H9 (cell line): ENCODE measurements around the gene ZNF831. TPM values are rescaled to one million over a fixed set of nuclear protein-coding genes. Genes with fewer than 3 reads are reported as not detected.

Experiments used
- DNase-seq: peaks from one replicate; pipeline ENCODE4 v3.0.0-alpha.2; 2017
- H2AFZ ChIP-seq: one replicate; pipeline ENCODE4 v1.6.1; 2013; ENCODE audit warnings: mild to moderate bottlenecking, low read length, control low read depth, moderate library complexity
- H2AK5ac ChIP-seq: 2 replicates; pipeline ENCODE4 v1.6.1; 2013; ENCODE audit warnings: low read length, control low read depth, mixed read lengths; ENCODE audit not compliant: insufficient read length
- H2BK120ac ChIP-seq: one replicate; pipeline ENCODE4 v1.6.1; 2013; ENCODE audit warnings: low read depth, mild to moderate bottlenecking, low read length, control low read depth, inconsistent platforms; ENCODE audit not compliant: poor library complexity, severe bottlenecking
- H2BK12ac ChIP-seq: 2 replicates; pipeline ENCODE4 v1.6.1; 2013; ENCODE audit warnings: low read length, control low read depth, mixed read lengths, low read depth; ENCODE audit not compliant: insufficient read length
- H2BK15ac ChIP-seq: 2 replicates; pipeline ENCODE4 v1.6.1; 2013; ENCODE audit warnings: low read depth, low read length, control low read depth
- H2BK20ac ChIP-seq: one replicate; pipeline ENCODE4 v1.6.1; 2013; ENCODE audit warnings: low read depth, mild to moderate bottlenecking, low read length, control low read depth, inconsistent platforms; ENCODE audit not compliant: poor library complexity, severe bottlenecking
- H2BK5ac ChIP-seq: 2 replicates; pipeline ENCODE4 v1.6.1; 2013; ENCODE audit warnings: low read length, control low read depth, mixed read lengths; ENCODE audit not compliant: insufficient read length
- H3K14ac ChIP-seq: 2 replicates; pipeline ENCODE4 v1.6.1; 2013; ENCODE audit warnings: low read length, control low read depth; ENCODE audit not compliant: insufficient read depth
- H3K18ac ChIP-seq: 2 replicates; pipeline ENCODE4 v1.6.1; 2013; ENCODE audit warnings: low read depth, mild to moderate bottlenecking, mixed read lengths, low read length, control low read depth; ENCODE audit not compliant: insufficient read length
- H3K23ac ChIP-seq: 2 replicates; pipeline ENCODE4 v1.6.1; 2013; ENCODE audit warnings: low read length, control low read depth, mixed read lengths, low read depth; ENCODE audit not compliant: insufficient read length
- H3K23me2 ChIP-seq: 2 replicates; pipeline ENCODE4 v1.6.1; 2013; ENCODE audit warnings: low read depth, mild to moderate bottlenecking, mixed read lengths, low read length, control low read depth; ENCODE audit not compliant: insufficient read length, poor library complexity, severe bottlenecking
- H3K27ac ChIP-seq: 2 replicates; pipeline ENCODE4 v1.5.1; 2013; ENCODE audit warnings: low read length, control low read depth, mixed read lengths, low read depth; ENCODE audit not compliant: insufficient read length
- H3K27me3 ChIP-seq: 2 replicates; pipeline ENCODE4 v1.6.1; 2013; ENCODE audit warnings: low read length, control low read depth, inconsistent platforms; ENCODE audit not compliant: insufficient read depth
- H3K4ac ChIP-seq: 2 replicates; pipeline ENCODE4 v1.6.1; 2013; ENCODE audit warnings: low read depth, mild to moderate bottlenecking, control low read depth, inconsistent platforms, low read length, moderate library complexity
- H3K4me1 ChIP-seq: 2 replicates; pipeline ENCODE4 v1.6.1; 2013; ENCODE audit warnings: low read length, control low read depth, inconsistent platforms; ENCODE audit not compliant: insufficient read depth
- H3K4me2 ChIP-seq: 2 replicates; pipeline ENCODE4 v1.6.1; 2013; ENCODE audit warnings: low read length, control low read depth, mixed read lengths; ENCODE audit not compliant: insufficient read length, insufficient read depth
- H3K56ac ChIP-seq: 2 replicates; pipeline ENCODE4 v1.6.1; 2013; ENCODE audit warnings: low read depth, mild to moderate bottlenecking, mixed read lengths, low read length, control low read depth; ENCODE audit not compliant: insufficient read length
- H3K79me1 ChIP-seq: 2 replicates; pipeline ENCODE4 v1.6.1; 2013; ENCODE audit warnings: low read depth, mild to moderate bottlenecking, moderate library complexity, low read length, control low read depth, inconsistent platforms; ENCODE audit not compliant: insufficient read depth, poor library complexity, severe bottlenecking
- H3K79me2 ChIP-seq: 2 replicates; pipeline ENCODE4 v1.6.1; 2013; ENCODE audit warnings: low read length, control low read depth, inconsistent platforms; ENCODE audit not compliant: insufficient read depth
- H3K9ac ChIP-seq: 2 replicates; pipeline ENCODE4 v1.6.1; 2013; ENCODE audit warnings: low read length, control low read depth, mixed read lengths; ENCODE audit not compliant: insufficient read length; ENCODE audit errors: extremely low read depth
- H3K9me3 ChIP-seq: one replicate; pipeline ENCODE4 v1.6.1; 2013; ENCODE audit warnings: low read depth, low read length, inconsistent platforms; ENCODE audit not compliant: control insufficient read depth
- H3T11ph ChIP-seq: one replicate; pipeline ENCODE4 v1.6.1; 2013; ENCODE audit warnings: mild to moderate bottlenecking, low read length, control low read depth, inconsistent platforms
- H4K20me1 ChIP-seq: one replicate; pipeline ENCODE4 v1.6.1; 2013; ENCODE audit not compliant: control insufficient read depth, insufficient read length, insufficient read depth
- H4K5ac ChIP-seq: 2 replicates; pipeline ENCODE4 v1.6.1; 2013; ENCODE audit warnings: low read depth, mild to moderate bottlenecking, mixed read lengths, low read length, control low read depth; ENCODE audit not compliant: insufficient read length
- H4K8ac ChIP-seq: replicated peaks from 2 replicates; pipeline ENCODE4 v1.6.1; 2013; ENCODE audit warnings: low read length, control low read depth, mixed read lengths, low read depth; ENCODE audit not compliant: insufficient read length
- H4K91ac ChIP-seq: 2 replicates; pipeline ENCODE4 v1.6.1; 2013; ENCODE audit warnings: low read depth, mild to moderate bottlenecking, moderate library complexity, mixed read lengths, low read length, control low read depth; ENCODE audit not compliant: insufficient read length
- H3K27ac Mint-ChIP-seq, 3 experiments: 2 replicates in 2 of 3; 3 replicates in 1 of 3; pipeline ENCODE4 v1.8.0; 2020 to 2021; ENCODE audit warnings: mixed read lengths in 3 of 3, mild to moderate bottlenecking in 1 of 3, moderate library complexity in 1 of 3
- H3K27me3 Mint-ChIP-seq: 2 replicates; pipeline ENCODE4 v1.8.0; 2021; ENCODE audit warnings: low read depth, mild to moderate bottlenecking, moderate library complexity, mixed read lengths
- H3K36me3 Mint-ChIP-seq, 3 experiments: 2 replicates in 2 of 3; 3 replicates in 1 of 3; pipeline ENCODE4 v1.8.0; 2020 to 2021; ENCODE audit warnings: low read depth in 3 of 3, mixed read lengths in 3 of 3; ENCODE audit not compliant: insufficient read depth in 1 of 3
- H3K4me1 Mint-ChIP-seq, 2 experiments: 2 replicates each; pipeline ENCODE4 v1.8.0; 2020; ENCODE audit warnings: mixed read lengths in 2 of 2
- H3K4me3 Mint-ChIP-seq, 2 experiments: 2 replicates in 1 of 2; 3 replicates in 1 of 2; pipeline ENCODE4 v1.8.0; 2020 to 2021; ENCODE audit warnings: mild to moderate bottlenecking in 2 of 2, mixed read lengths in 2 of 2, moderate library complexity in 1 of 2
- H3K9me3 Mint-ChIP-seq, 2 experiments: 2 replicates in 1 of 2; 3 replicates in 1 of 2; pipeline ENCODE4 v1.8.0; 2020; ENCODE audit warnings: mild to moderate bottlenecking in 2 of 2, mixed read lengths in 2 of 2, moderate library complexity in 1 of 2
- WGBS: extraction: QIAGEN DNeasy Blood & Tissue Kit; methylation state at CpG from one replicate; pipeline ENCODE4 v1.1.7; 2013; ENCODE audit warnings: missing lambda C conversion rate, low lambda C conversion rate, mixed read lengths; ENCODE audit not compliant: insufficient read length; ENCODE audit errors: extremely low coverage; 5-methylcytosine and 5-hydroxymethylcytosine counted together
- total RNA-seq: library from RNA; stranded (reverse); gene quantifications from 2 replicates; pipeline ENCODE4 v1.2.1, GENCODE V29; 2021
- TF ChIP-seq, protein P1 (sequence below): fragments of 200-600 bp; sonication (generic); conservative IDR thresholded peaks from 3 replicates; pipeline ENCODE4 v1.8.0; 2021; ENCODE audit warnings: antibody characterized with exemption, mild to moderate bottlenecking

ZNF831 gene
- total RNA-seq, 1 experiment from 2014 or later, result not detected

DNA sequence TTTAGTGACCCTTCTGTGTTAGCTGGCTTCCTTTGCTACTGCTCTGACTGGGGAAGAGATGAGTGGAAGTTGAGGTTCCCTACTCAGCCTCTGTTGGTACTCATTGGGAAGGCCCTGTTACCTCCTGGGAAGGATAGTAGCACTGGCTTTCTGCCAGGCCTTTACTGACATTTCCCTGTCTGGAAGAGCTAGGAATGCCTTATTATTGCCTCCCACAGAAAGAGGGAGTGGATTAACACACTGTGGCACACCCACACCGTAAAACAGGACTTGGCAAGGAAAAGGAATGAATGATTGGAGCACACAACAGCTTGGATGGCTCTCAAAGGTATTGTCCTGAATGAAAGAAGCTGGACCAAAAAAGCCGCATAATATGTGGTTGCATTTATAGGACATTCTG lies 12.2 kb downstream of the ZNF831 start:
- H3K79me1 ChIP-seq, result no peaks in the 10 kb centered on the region
- Mint-ChIP-seq H3K4me3 (no peak overlapping the region), H3K36me3 (no peaks in the 10 kb centered on the region), H3K27ac (no peak overlapping the region), H3K4me1 (peaks cover 10% of the 10 kb centered on the region in 2 experiments), H3K9me3 (no peaks in the 10 kb centered on the region), H3K27me3 (peaks cover 9% of the 10 kb centered on the region)
- no peaks in the 10 kb centered on the region for H3K9me3 ChIP-seq
- no peak overlapping the region for H3K4me2 ChIP-seq
- H2BK20ac ChIP-seq, result no peak overlapping the region
- no peak overlapping the region for H2AFZ ChIP-seq
- no peak overlapping the region for H3K9ac ChIP-seq
- H2BK12ac ChIP-seq, result no peak overlapping the region
- no peaks in the 10 kb centered on the region for H3K23me2 ChIP-seq
- no peak for DNase-seq
- no peak overlapping the region for H3K4ac ChIP-seq
- H4K8ac ChIP-seq, result no peak overlapping the region
- H3K56ac ChIP-seq, result no peak overlapping the region
- H4K5ac ChIP-seq, result no peak overlapping the region
- WGBS, result no CpG with 5 or more reads among the region's 2 CpGs
- no peak overlapping the region for H3K18ac ChIP-seq
- H2BK15ac ChIP-seq, result no peak overlapping the region
- H3K23ac ChIP-seq, result no peak overlapping the region
- H3K14ac ChIP-seq, result no peak overlapping the region
- no peaks in the 10 kb centered on the region for H3K4me1 ChIP-seq
- H4K20me1 ChIP-seq, result no peaks in the 10 kb centered on the region
- no peaks in the 10 kb centered on the region for H3K27me3 ChIP-seq
- H3K27ac ChIP-seq, result no peak overlapping the region
- TF ChIP-seq, protein P1, sequence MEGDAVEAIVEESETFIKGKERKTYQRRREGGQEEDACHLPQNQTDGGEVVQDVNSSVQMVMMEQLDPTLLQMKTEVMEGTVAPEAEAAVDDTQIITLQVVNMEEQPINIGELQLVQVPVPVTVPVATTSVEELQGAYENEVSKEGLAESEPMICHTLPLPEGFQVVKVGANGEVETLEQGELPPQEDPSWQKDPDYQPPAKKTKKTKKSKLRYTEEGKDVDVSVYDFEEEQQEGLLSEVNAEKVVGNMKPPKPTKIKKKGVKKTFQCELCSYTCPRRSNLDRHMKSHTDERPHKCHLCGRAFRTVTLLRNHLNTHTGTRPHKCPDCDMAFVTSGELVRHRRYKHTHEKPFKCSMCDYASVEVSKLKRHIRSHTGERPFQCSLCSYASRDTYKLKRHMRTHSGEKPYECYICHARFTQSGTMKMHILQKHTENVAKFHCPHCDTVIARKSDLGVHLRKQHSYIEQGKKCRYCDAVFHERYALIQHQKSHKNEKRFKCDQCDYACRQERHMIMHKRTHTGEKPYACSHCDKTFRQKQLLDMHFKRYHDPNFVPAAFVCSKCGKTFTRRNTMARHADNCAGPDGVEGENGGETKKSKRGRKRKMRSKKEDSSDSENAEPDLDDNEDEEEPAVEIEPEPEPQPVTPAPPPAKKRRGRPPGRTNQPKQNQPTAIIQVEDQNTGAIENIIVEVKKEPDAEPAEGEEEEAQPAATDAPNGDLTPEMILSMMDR, result no peak
- no peaks in the 10 kb centered on the region for H3K79me2 ChIP-seq
- no peak overlapping the region for H2AK5ac ChIP-seq
- H3T11ph ChIP-seq, result no peak overlapping the region
- H2BK5ac ChIP-seq, result no peak overlapping the region
- no peak overlapping the region for H2BK120ac ChIP-seq
- no peak overlapping the region for H4K91ac ChIP-seq
